GM18508 (cell line): ENCODE measurements around the gene SHISA4.
"Not testable (repeated sequence)": the region's sequence is repeated elsewhere in the genome, so short reads cannot be mapped to it uniquely, and the experiment has no call there.

Source experiments
- ATAC-seq: cut with Tn5 transposase; IDR thresholded peaks from one replicate; pipeline ENCODE4 v1.9.1; 2021; ENCODE audit warnings: moderate number of reproducible peaks; ENCODE audit not compliant: insufficient read depth, unreplicated experiment

SHISA4 gene, protein sequence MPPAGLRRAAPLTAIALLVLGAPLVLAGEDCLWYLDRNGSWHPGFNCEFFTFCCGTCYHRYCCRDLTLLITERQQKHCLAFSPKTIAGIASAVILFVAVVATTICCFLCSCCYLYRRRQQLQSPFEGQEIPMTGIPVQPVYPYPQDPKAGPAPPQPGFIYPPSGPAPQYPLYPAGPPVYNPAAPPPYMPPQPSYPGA

DNA sequence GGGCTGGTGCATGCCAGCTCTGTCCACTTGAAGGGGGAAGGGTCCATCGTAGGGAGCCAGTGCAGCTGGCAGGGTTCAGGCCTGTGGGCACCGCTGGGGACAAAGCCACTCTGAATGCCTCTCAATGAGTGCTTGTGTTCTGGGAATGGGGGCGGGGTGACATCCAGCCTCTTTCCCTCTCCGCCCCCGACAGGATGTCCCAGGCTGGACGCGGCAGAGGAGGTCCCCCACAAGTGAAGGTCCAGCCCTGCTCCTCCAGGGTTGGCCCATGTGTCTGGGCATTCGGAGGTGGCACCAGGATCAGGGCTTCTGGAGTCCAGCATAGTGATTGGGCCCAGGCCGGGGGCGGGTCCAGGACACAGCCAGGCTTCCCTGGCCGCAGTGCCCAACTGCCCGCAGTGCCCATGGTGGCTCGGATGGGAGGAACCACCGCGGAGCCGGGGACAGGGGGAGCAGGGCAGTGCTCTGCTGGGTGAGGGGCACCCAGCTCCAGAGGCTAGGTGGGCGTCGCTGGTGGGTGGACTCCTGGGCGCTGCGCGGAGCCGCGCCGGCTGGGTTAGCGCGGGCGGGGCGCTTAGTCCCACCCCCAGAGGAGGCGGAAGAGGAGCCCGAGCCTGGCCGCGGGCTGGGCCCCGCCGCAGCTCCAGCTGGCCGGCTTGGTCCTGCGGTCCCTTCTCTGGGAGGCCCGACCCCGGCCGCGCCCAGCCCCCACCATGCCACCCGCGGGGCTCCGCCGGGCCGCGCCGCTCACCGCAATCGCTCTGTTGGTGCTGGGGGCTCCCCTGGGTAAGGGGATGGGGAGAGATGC lies at the start of gene SHISA4:
Gene SHISA4, plus strand, starts transcription at position 617 of the 808 bp plus-strand sequence. Its CDS starts 97 bp downstream, at position 714.
- no peak for ATAC-seq

DNA sequence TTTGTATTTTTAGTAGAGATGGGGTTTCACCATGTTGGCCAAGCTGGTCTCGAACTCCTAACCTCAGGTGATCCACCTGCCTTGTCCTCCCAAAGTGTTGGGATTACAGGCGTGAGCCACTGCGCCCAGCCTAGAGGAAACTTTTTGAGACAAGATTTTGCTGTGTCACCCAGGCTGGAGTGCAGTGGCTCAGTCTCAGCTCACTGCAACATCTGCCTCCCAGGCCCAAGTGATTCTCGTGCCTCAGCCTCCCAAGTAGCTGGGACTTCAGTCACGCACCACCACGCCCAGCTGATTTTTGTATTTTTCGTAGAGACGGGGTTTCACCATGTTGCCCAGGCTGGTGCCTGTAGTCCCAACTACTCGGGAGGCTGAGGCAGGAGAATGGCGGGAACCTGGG lies 49.6 kb upstream of the SHISA4 start:
- ATAC-seq: not testable (repeated sequence)

DNA sequence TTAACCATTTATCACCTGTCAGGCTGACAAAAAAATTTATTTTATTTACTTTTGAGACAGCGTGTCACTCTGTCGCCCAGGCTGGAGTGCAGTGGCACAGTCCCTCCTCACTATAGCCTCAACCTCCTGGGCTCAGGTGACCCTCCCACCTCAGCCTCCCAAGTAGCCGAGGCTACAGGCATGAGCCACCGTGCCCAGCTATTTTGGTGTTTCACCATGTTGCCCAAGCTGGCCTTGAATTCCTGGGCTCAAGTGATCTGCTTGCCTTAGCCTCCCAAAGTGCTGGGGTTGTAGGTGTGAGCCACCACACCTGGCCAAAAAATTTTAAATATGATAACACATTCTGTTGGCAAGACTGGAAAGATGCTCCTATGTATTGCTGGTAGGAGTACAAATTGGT lies 48.6 kb upstream of the SHISA4 start:
- ATAC-seq: no peak

GRCh38 chr1:201840490-201840889 lies 48.2 kb upstream of the SHISA4 start:
- ATAC-seq: no peak

- no peak for ATAC-seq
Measured at GRCh38 chr1:201841265-201841912, 47.3 kb upstream of the SHISA4 start.

DNA sequence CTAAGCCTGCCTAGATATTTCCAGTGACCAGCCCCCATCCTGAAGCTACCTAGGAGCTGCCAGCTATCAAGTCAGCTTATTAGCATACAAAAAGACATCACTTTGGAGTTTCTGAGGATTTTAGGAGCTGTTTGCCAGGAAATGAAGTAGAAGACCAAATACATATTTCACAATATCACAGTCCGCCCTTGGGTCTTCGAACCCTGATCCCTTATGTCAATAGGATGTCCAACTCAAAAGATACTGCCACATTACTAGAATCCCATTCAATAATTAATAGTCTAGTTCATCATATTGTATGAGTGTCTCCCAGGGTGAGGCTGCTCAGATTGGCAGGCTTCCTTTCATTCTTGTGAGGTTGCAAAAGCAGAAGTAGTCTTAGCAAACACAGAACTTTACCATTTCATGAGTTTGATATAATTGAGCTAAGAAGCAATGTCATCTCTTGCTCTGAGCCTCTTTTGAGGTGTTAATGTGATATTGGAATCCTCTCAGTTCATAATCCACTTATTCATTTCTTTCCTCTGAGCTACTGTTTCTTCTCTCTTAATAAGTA lies 46.1 kb upstream of the SHISA4 start:
- ATAC-seq: no peak

- ATAC-seq: no peak
Measured at GRCh38 chr1:201845331-201846083, 43.2 kb upstream of the SHISA4 start.

GRCh38 chr1:201847150-201847549 lies 41.5 kb upstream of the SHISA4 start:
- no peak for ATAC-seq

DNA sequence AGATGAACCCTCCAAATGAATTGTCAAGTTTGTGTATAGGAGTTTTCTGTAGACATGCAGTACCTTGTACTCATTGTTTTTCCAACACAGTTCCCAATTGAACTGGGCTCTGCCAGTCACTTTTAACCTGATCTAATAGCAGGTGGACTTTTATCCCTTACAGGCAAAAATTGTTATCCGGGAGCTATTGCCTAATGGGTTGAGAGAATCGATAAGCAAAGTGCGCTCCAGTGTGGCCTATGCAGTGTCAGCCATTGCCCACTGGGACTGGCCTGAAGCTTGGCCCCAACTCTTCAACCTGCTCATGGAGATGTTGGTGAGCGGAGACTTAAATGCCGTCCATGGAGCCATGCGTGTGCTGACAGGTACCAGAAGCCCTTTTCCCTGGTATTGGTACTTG lies 40.5 kb upstream of the SHISA4 start:
- ATAC-seq: no peak

DNA sequence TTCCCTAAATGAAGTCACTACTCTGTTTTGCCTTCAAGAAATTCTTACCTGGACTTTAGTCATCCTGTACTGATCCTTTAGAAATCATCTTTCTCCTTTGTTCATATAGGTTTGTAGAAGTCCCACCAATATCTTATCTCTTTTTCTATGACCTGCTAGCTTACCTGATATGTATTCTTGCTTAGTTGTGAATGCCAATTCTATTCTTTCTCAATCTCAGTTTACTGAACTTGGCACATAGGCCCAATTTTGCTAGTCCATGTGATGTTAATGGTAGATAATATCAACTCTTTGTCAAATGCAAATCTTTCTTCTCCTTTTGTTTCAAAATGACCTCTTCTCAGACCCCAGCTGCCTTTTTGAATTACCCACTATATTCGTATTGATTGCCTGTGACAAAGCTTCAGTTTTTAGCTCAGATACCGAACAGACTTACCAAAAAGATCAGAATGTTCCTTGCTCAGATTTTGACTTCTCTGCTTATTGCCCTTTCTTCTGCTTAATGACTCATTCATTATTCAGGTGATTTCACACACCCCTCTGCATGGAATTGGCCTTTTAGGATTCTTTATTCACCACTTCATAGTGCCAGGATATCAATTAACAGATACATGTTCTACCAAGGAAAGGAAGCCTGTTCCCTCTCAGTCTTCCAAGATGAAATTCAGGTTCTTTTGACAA lies 39.2 kb upstream of the SHISA4 start:
- ATAC-seq: no peak

GRCh38 chr1:201850053-201850397 lies 38.7 kb upstream of the SHISA4 start:
- ATAC-seq: no peak

DNA sequence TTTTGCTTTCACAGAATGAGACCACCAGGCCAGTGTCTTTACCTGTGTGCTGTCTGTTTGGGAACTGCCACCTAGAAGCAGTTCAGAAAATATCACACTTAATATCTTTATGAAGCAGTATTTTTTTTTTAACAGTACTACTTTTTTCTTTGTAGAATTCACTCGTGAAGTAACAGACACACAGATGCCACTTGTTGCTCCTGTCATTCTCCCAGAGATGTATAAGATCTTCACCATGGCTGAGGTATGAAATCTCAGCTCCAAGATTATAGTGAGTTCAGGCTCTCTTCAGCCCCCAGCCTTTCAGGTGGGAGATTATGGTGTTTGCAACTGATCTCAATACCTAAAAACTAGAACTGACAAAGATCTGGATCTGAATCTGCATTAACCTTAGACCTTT lies 36.7 kb upstream of the SHISA4 start:
- ATAC-seq: no peak

DNA sequence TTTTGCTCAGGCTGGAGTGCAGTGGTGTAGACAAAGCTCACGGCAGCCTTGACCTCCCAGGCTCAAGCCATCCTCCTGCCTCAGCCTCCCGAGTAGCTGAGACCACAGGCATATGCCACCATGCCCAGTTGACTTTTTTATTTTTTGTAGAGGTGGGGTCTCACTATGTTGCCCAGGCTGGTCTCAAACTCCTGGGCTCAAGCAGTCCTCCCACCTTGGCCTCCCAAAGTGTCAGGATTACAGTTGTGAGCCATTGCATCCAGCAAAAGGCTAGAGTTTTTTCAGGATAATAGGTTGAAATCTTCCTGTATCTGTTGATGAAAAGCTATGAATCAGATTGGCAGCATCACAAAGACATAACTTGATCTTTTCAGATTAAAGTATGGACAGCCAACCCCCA lies 32.0 kb upstream of the SHISA4 start:
- ATAC-seq: not testable (repeated sequence)

GRCh38 chr1:201859424-201859823 lies 29.3 kb upstream of the SHISA4 start:
- no peak for ATAC-seq

- ATAC-seq: no peak
Measured at GRCh38 chr1:201861448-201861847, 27.2 kb upstream of the SHISA4 start.

- ATAC-seq: no peak
Measured at GRCh38 chr1:201870397-201870796, 18.3 kb upstream of the SHISA4 start.

- no peak for ATAC-seq
Measured at GRCh38 chr1:201874672-201875071, 14.0 kb upstream of the SHISA4 start.

DNA sequence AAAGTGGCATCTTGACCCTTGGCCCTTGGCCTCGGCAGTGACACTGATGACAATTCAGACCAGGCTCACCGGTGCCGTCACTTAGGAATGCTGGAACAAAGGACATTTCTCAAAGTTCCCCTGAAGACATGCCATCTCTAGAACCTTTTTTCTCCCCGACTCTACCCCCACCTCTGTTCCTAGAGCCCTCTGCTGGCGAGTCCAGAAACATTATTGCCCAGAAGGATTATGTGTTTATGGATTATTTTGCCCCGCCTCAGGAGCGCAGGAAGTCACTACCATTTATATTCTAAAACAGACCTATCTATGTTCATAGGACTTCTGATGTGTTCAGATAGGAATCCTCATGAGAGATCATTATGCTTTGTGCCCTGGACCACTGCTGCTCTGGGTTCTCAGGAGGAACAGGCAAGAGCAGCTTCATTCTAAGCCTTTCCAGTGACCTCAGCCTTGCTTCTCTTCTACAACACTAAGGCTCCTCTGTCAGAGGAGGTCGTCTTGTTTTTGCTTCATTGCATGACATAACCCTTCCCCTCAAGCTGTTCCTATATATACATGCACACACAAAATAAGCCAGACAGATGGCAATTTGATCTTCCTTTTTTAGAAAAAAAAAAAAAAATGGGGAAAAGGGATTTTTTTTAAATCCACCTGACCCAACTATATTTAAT lies 12.4 kb upstream of the SHISA4 start:
- ATAC-seq: no peak

DNA sequence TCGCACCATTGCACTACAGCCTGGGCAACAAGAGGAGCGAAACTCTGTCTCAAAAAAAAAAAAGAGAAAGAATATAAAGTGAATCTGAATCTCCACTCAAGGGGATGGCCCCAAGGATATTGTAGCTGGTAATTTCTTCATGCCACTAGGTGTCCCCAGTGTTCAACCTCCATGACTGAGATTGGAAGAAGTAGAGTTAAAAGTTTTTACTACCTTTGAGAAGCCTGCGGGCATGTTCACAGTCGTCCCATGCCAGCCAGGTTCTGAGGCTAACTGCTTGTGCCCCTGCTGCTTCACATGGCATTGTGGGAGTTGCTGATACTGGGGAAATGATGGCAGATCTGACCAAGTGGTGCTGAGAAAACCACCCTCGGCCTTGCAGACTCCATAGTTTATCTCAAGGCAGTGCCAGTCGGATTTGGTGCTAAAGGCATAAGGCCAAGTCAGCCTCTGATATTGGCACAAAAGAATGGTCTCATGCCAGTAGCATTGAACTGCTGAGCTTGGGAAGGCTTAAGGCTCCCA lies 10.8 kb upstream of the SHISA4 start:
- ATAC-seq: no peak
